HepG2 (cell line): Measurements from ENCODE around the gene NEAT1. TPM values are rescaled to one million over a fixed set of nuclear protein-coding genes. Genes with fewer than 3 reads are reported as not detected.
A peak's percentile ranks its signal among the peaks of the same experiment; 100 is the strongest.

ENCODE experiments used
- ARID5B ChIP-seq: IDR thresholded peaks from 2 replicates; pipeline ENCODE4 v1.4.0; 2020; ENCODE audit warnings: mild to moderate bottlenecking, missing genetic modification reagents
- CBX2 ChIP-seq, 2 experiments: fragments of 200-600 bp in 1 of 2; sonication (generic); formaldehyde crosslinking in 1 of 2; IDR thresholded peaks; 2 replicates each; pipeline versions ENCODE4 v1.7.0 to v1.8.1; 2018 to 2022; ENCODE audit warnings: low read depth in 2 of 2, low read length in 1 of 2, mild to moderate bottlenecking in 1 of 2, missing genetic modification reagents in 1 of 2
- FIP1L1 ChIP-seq: fragments of 200-400 bp; formaldehyde crosslinking; IDR thresholded peaks from 2 replicates; pipeline ENCODE4 v1.6.1; 2018; ENCODE audit warnings: low read depth, mild to moderate bottlenecking, low read length, moderate library complexity, borderline replicate concordance; ENCODE audit not compliant: insufficient read depth
- GABPA ChIP-seq, 2 experiments: IDR thresholded peaks; 2 replicates each; pipeline ENCODE4 v1.6.1; 2011 to 2016; ENCODE audit warnings: low read depth in 2 of 2, low read length in 1 of 2, missing biosample characterization in 1 of 2, missing genetic modification characterization in 1 of 2
- GABPB1 ChIP-seq: IDR thresholded peaks from 2 replicates; pipeline ENCODE4 v1.6.1; 2016; ENCODE audit warnings: mild to moderate bottlenecking, missing genetic modification reagents, moderate library complexity, missing compliant biosample characterization
- HNF1A ChIP-seq, 2 experiments: sonication (generic) in 1 of 2; formaldehyde crosslinking in 1 of 2; IDR thresholded peaks; 2 replicates each; pipeline versions ENCODE4 v1.4.0 to v1.6.1; 2016 to 2020; ENCODE audit warnings: borderline replicate concordance in 1 of 2, low read depth in 1 of 2, mild to moderate bottlenecking in 1 of 2, missing genetic modification reagents in 1 of 2
- LBX2 ChIP-seq: sonication (generic); formaldehyde crosslinking; IDR thresholded peaks from 2 replicates; pipeline ENCODE4 v1.5.0; 2020; ENCODE audit warnings: missing genetic modification reagents, mild to moderate bottlenecking, borderline replicate concordance
- MTF2 ChIP-seq: sonication (generic); formaldehyde crosslinking; IDR thresholded peaks from 2 replicates; pipeline ENCODE4 v1.5.0; 2020; ENCODE audit warnings: missing genetic modification reagents, borderline replicate concordance
- SIX1 ChIP-seq: sonication (generic); formaldehyde crosslinking; IDR thresholded peaks from 2 replicates; pipeline ENCODE4 v1.4.0; 2020; ENCODE audit warnings: missing genetic modification reagents, borderline replicate concordance
- SOX6 ChIP-seq, 2 experiments: fragments of 450-650 bp in 1 of 2; sonication (generic) in 1 of 2; formaldehyde crosslinking in 1 of 2; IDR thresholded peaks; 2 replicates each; pipeline versions ENCODE4 v1.4.0 to v1.6.1; 2017 to 2020; ENCODE audit warnings: antibody characterized with exemption in 1 of 2, mild to moderate bottlenecking in 1 of 2, missing genetic modification reagents in 1 of 2
- TIGD3 ChIP-seq: sonication (generic); formaldehyde crosslinking; IDR thresholded peaks from 2 replicates; pipeline ENCODE4 v1.5.1; 2020; ENCODE audit warnings: mild to moderate bottlenecking, missing genetic modification reagents, borderline replicate concordance
- ZBTB20 ChIP-seq: sonication (generic); formaldehyde crosslinking; IDR thresholded peaks from 2 replicates; pipeline ENCODE4 v1.8.1; 2023; ENCODE audit warnings: missing genetic modification reagents, low read depth, mild to moderate bottlenecking, borderline replicate concordance
- ZNF12 ChIP-seq: sonication (generic); formaldehyde crosslinking; IDR thresholded peaks from 2 replicates; pipeline ENCODE4 v1.5.0; 2020; ENCODE audit warnings: missing genetic modification reagents
- ZNF746 ChIP-seq: sonication (generic); formaldehyde crosslinking; IDR thresholded peaks from 2 replicates; pipeline ENCODE4 v1.8.0; 2022; ENCODE audit warnings: mild to moderate bottlenecking, missing genetic modification reagents
- polyA plus RNA-seq, 8 experiments: library from polyadenylated mRNA; depleted of rRNA in 3 of 8; stranded (reverse) in 7 of 8; unstranded in 1 of 8; fragments of >200 nt; fragmentation: Illumina TruSeq in 4 of 8; extraction: Trizol in 4 of 8; gene quantifications; 2 replicates each; pipeline versions ENCODE4 v1.2.1 to v1.2.3, GENCODE V29; 2011 to 2016; ENCODE audit warnings: low read depth in 4 of 8, missing spikeins in 1 of 8, mixed read lengths in 1 of 8; ENCODE audit not compliant: insufficient read depth in 1 of 8
- total RNA-seq, 5 experiments: library from RNA; depleted of rRNA; stranded (reverse); fragments of >200 nt; fragmentation: Illumina TruSeq; extraction: Trizol; gene quantifications; 2 replicates each; pipeline ENCODE4 v1.2.3, GENCODE V29; 2016; ENCODE audit warnings: low read depth in 1 of 5

NEAT1 gene
- total and polyA plus RNA-seq, 2 of the 13 experiments (the other 11 are each of a cell fraction or from before 2014, with no cell fraction given): 20.5 to 41.2 TPM

- TF ChIP-seq HNF1A (IDR thresholded peaks at IDR 0.05; ENCODE audit: low read depth) (no peak), HNF1A (CRISPR knock-in tag; IDR thresholded peaks at IDR 0.05; ENCODE audit: borderline replicate concordance) (no peak), ZNF746 (no peak; the same call in 1 of the 2 replicates), MTF2 (CRISPR knock-in tag) (no peak), ZNF12 (CRISPR knock-in tag) (peak; percentile 6; the same call in 1 of the 2 replicates), GABPA (IDR thresholded peaks at IDR 0.05; ENCODE audit: low read depth, low read length) (no peak), GABPA (CRISPR knock-in tag; IDR thresholded peaks at IDR 0.05; ENCODE audit: low read depth) (no peak), SIX1 (CRISPR knock-in tag) (0 out of 2 replicates have a peak, but pooled peaks have one; percentile 14), ARID5B (CRISPR knock-in tag) (peak; percentile 62), SOX6 (IDR thresholded peaks at IDR 0.05) (no peak), SOX6 (CRISPR knock-in tag; IDR thresholded peaks at IDR 0.05) (peak; percentile 63; the same call in 1 of the 2 replicates), FIP1L1 (no peak), ZBTB20 (CRISPR knock-in tag) (no peak), CBX2 (IDR thresholded peaks at IDR 0.05; ENCODE audit: low read depth, low read length) (no peak), CBX2 (CRISPR knock-in tag; IDR thresholded peaks at IDR 0.05; ENCODE audit: low read depth) (no peak), TIGD3 (CRISPR knock-in tag) (no peak), GABPB1 (CRISPR knock-in tag) (no peak; the same call in 1 of the 2 replicates), LBX2 (CRISPR knock-in tag) (no peak)
These were observed 65.1 kb downstream of the NEAT1 start (continued) for GRCh38 chr11:65487467-65488272.
